Esophagus mucosa (tissue), 1 donor: ENCODE results near the gene CSRNP3. TPM values are rescaled to one million over a fixed set of nuclear protein-coding genes. Genes with fewer than 3 reads are reported as not detected.

ENCODE experiments used
- ATAC-seq: fragments of 200-7000 bp; cut with Tn5 transposase; one replicate; pipeline ENCODE4 v1.9.1; 2020
- total RNA-seq: library from RNA; stranded (reverse); gene quantifications from one replicate; pipeline ENCODE4 v1.2.4, GENCODE V29; 2023
- donor health status: DM: yes; HTN: yes; CAD: no.

Gene CSRNP3
- total RNA-seq, 1 donor from 2014 or later, result 1.2 TPM

DNA sequence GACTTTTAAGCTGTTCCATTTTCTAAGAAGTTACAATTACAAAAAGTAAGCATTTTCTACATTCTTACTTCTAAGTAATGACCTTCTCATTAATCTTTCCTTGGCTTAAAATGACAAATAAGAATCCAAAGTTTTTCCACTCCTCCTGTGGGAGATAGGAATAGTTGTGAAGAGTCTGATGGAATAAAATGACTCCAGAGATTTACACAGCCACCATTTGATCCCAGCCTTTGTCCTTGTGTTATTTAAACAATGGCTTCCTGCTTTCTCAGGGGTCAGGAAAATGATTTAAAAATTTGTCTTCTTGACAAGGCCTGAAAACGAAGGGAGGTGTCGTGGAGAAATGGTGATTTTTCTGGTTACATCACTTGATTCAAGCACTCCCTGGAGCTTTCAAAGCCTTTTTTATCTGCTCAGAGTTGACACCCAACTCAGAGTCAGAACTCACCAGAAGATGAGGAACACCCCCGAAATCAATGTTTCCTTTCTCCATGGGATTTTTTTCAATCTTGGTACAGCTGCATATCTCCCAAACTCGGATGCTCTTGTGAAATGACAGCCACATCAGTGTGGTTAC is 218.0 kb downstream of the CSRNP3 start:
- ATAC-seq, result no peak

DNA sequence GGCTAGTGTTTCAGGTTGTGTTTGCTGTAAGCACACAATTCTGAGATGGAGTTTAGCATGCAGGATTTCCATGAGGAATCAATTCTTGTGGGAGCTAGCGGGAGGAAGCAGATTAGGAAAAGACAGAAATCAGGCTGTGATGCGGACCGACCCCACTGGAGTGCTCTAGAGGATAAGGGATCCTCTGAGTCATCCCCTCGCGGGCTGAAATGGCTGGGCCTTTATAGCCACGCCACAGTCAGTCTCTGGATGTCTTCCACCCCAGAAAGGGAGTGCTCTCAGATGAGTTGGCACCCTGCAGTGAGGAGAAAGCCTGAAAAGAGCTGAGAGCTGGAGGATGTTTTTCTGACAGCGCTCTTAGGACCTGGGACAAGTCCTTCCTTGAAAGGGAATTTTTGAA is 222.1 kb downstream of the CSRNP3 start:
- ATAC-seq, result no peak

DNA sequence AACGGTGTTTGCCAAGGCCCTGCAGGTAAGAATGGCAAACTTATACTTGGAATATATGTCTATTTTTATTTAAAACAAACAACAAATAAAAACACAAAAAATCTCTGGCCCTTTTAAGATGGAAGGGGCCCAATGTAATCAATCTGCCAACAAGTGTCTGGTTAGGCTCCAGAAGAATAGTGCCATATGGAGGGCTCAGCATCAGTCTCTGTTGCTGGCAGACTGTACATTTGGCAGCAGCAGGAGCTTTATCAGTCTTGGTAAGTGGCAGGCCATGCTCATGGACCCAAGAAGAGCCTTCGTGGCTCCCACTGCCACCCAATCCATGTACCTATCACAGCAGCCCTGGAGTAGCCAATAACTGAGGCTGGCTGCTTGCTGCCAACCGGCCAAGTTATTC is 223.4 kb downstream of the CSRNP3 start:
- no peak for ATAC-seq

DNA sequence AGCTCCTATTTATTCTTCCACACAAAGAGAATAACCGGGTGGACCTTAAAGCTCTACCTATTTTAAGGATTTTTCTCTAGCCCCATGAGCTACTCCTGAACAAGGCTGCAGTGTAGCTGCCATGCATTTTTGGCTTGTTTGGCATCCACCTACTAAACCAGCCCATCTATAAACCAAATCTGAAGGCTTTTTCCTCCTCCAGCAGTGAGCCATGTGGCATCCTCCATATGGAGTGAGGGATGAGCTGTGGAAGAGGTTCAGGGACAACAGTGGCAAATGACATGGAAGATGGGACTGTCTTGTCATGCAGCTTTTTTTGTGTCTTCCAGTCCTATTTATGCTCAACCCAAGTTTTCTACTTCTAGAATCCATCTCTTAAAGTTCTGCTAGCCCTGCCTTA is 224.3 kb downstream of the CSRNP3 start:
- no peak for ATAC-seq

DNA sequence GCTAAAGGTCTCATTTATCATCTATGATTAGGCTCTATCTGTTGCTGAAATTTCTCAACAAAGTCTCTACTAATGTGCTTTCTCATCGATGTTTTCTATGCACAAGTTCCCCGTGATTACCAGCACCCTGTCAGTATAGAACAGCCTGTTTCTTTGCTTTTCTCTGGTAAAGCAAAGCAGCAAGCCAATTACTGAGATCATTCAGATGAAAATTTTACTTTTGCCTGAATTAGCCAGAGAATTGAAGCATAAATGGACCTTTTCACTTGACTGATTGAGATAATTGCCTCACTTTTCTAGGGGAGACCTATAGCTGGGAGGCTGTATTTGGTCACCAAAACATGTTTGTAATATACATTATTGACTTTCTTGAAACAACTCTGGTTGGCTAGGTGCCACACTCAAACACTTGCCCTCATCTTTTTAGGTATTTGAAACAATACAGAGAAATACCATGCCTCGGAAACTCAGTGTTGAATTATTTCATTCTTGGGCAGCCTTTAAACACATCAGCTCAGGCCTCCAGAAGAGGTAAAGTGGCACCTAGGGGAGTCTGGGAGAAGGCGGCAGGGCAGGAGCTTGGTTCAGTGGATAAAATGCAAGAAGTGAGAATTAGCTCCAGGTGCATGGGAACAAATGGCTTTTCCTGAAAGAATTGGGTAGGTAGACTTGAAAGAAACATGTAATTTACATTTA is 228.4 kb downstream of the CSRNP3 start:
- ATAC-seq, result no peak

DNA sequence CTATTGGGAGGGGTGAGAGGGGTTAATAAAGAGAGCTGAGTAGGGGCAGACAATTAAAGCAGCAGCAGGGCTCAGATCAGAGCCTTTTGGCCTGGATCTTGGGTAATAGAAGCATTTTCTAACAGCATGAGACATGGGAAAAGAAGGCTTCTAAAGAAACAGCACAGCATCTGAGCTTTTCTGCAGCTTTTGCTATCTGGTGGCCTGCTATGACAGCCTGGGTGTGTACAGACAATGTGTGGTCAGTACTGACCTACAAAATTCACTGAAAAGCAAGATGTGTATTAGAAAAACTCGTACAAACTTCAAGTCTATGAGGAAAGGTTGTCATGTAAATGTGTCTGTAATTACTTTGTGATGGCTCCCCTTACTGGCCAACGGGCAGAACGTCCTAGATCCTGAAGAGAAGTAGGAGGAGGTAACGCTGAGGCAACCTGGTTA is 229.0 kb downstream of the CSRNP3 start:
- ATAC-seq, result peak; percentile 59

DNA sequence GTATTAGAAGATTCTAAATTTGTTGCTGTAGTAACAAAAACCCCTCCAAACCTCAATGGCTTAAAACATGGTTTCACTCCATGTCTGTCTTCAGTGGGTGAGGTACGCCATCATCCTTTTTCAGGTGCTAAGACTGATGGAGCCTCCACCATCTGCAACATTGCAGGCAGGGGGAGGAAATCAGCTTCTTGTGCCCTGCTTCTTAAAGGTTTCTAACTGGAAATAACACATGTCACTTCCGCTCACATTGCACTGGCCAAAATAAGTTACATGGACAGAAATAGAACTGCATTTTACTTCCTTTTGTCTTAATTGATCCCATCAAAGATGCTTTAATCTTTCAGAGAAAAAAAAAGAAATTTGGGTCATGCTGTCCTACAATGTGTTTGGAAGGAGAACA is 230.4 kb downstream of the CSRNP3 start:
- no peak for ATAC-seq

DNA sequence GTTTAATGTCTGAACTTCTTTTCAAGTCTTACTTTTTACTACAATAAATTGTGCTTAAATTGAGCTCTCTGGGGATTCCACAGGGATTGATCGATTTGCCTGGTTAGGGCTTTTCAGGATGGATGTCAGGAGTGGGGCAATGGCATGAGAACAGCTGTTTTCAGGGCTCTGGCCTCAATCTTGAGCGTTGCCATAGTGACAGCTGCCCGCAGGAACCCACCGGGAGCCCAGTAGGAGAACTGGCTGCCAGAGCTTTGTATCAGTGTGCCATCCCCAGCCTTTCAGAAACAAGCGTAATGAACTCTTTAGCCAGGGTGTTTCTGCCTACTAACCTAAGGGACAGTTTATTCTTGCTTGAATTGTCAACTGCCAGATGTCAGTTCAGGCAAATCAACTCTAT is 231.0 kb downstream of the CSRNP3 start:
- no peak for ATAC-seq

DNA sequence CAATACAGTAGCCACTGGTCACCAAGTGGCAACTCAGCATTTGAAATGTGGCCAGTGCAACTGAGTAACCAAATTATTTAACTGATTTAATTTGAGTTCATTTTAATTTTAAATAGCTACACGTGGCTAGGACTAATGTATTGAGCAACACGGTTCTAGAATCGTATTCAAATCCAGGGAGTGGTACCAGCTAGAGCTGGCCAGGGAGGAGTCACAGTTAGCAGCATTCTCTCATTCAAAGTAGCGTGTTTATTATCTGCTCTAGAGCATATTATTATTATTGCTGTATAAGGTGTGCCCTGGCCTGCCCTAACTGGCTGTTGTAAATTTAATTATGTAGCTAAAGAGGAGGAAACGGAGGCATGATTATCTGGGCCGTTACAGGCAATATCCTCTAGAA is 231.6 kb downstream of the CSRNP3 start:
- peak; percentile 67 for ATAC-seq

DNA sequence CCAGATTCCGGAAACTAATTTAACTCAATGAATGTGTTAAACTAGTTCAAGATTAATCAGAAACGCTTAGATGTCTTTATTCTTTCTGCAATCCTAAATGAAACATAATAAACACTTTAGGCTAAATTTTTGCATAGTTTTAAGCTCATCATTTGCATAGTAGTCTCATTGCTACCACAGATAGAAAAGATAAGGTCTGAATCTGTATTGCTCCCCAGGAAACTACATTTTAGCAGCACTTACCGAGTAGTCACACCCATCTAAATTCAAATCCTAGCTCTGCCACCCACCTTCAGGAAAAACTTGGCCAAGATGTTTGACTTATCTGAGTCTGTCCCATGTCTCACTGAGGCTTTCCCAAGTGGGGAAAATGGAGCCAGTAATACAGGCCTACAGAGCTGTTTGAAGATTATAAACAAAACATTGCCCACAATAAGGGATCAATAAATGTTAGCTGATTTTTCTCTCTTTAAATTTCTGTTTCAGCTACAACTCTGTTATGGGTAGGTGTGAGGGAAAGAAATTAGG is 237.5 kb downstream of the CSRNP3 start:
- no peak for ATAC-seq

DNA sequence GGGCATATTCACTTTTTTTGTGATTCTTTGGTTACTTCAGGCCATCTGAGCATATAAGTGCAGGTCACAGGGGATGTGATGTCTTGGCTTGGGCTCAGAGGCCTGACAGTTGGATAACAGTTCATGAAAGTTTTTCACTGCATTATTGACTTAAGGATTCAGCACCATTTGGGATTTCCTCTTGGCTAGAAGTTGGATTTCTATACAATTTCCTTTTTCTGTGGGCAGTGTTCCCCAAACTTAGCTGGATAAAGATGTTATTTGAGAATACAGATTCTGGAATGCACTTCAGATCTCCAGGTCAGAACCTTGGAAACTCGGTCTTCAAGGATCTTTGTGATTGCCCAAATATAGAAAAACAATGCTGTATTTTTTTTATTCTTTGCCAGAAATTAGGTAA is 246.6 kb downstream of the CSRNP3 start:
- no peak for ATAC-seq

DNA sequence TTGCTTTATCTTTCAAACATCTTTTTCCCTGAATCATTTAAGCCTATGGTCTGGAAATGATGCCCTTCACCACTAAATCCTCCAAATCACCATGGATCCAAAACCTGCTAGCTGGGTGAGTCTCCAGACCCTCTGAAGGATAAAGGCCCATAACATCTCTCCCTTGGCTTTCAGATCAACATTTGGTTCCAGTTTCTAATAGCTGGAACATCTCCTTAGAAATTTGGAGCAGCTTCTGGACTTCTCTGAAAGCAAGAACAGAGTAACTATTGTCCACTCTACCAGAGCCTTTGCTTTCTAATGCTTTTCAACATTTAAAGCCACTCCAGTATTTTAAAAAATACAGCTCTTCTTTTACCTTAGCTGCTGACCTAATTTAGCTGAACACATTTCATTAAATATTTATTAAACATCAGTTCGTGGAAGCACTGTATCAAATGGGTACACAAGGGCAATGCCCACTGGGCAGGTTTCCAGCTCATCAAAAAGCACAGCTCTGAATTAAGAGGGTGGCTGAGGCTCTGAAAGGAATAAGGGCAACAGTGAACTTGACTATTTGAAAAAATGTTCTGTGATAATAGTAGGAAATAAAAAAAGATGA is 249.2 kb downstream of the CSRNP3 start:
- ATAC-seq, result no peak

DNA sequence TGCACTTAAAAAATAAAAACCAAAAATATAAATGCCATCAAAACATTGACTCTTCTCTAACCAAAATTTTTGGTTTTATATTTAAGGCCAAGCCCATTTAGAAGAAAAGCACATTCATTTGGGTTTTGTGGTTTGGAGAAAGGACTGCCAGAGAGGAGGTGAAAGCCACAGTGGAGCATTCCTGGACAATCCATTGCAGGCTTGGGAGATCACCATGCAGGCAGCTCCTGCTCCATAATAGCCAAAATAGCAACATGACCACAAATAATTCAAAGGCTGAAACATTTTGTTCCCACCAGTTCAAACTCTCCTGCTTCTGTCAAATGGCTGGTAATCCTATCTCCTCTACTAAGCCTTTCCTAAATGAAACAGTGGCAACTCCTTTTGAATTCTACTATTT is 251.0 kb downstream of the CSRNP3 start:
- ATAC-seq, result no peak

DNA sequence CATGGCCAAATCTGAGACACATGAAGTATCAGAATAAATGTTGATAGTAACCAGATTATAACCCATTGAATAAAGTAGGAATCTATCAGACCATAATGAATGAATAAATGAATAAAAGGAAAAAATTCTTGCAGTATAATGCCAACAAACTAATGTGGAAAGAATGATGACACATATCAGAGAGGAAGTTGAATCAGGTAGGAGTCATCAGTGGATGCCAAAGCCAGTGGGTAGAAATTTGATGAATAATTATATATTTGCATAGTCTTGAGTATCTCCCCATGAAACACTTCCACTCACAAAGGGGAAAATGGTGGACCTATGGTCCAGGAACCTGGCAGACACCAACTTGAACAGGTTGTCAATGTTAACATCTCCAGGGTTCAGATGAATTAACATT is 255.9 kb downstream of the CSRNP3 start:
- ATAC-seq, result peak; percentile 66

Other genes starting within 250 kb of the CSRNP3 start
- 0.04 TPM for gene SCN2A, start 230.3 kb upstream of the CSRNP3 start, total RNA-seq